ENCODE results near the gene ORC2. TPM values are rescaled to one million over a fixed set of nuclear protein-coding genes. Genes with fewer than 3 reads are reported as not detected.
A peak's percentile ranks its signal among the peaks of the same experiment; 100 is the strongest.

ORC2 gene
- polyA plus RNA-seq, 3 donors: 3.1 to 5.4 (median 3.9) TPM

- peak overlapping the region; percentile 93 to 98 (median 97) for H3K27ac Mint-ChIP-seq
- H3K36me3 ChIP-seq (replicated peaks in 1 of 2; ENCODE audit: control insufficient read depth in 1 of 2, insufficient read depth in 2 of 2, low read length in 2 of 2): peaks cover 2 to 17% of the 10 kb centered on the region in 2 donors
- H3K27ac ChIP-seq (ENCODE audit: low read depth in 1 of 2, low read length in 2 of 2): peak overlapping the region; percentile 59 to 92
- H4K20me1 ChIP-seq (ENCODE audit: insufficient read depth, low read length): peaks cover 6% of the 10 kb centered on the region
- 0% methylated on average over 3 of the region's 7 CpGs for WGBS (ENCODE audit: insufficient coverage)
- H3K9me3 ChIP-seq (replicated peaks in 1 of 2; ENCODE audit: control insufficient read depth in 1 of 2, insufficient read depth in 1 of 2, low read length in 2 of 2): no peaks in the 10 kb centered on the region
- peak overlapping the region; percentile 91 for H3K4me2 ChIP-seq (replicated peaks; ENCODE audit: extremely low read depth, low read length, poor library complexity, severe bottlenecking)
- intact Hi-C loops (cut with micrococcal nuclease): loop anchor here (5.0 to 10.0 kb wide), 4 partner anchors 105 to 222 kb away; partner anchors contain the start of genes CASP10 (in 1 of the 2) and CFLAR (in 1 of the 2)
- H3K9ac ChIP-seq (ENCODE audit: insufficient read depth, low read length, poor library complexity, severe bottlenecking): peak overlapping the region; percentile 85
- H3K79me2 ChIP-seq (ENCODE audit: insufficient read depth, low read length): peaks cover 52% of the 10 kb centered on the region
- H3K4me1 Mint-ChIP-seq: peaks cover 29% of the 10 kb centered on the region
- peak overlapping the region; percentile 93 to 95 for H3K4me3 Mint-ChIP-seq
- peaks cover 20 to 32% of the 10 kb centered on the region in 2 donors for H3K4me1 ChIP-seq (ENCODE audit: control insufficient read depth in 1 of 2, insufficient read depth in 2 of 2, low read length in 2 of 2)
- H3K27me3 Mint-ChIP-seq (ENCODE audit: low read depth in 3 of 3): no peaks in the 10 kb centered on the region
- peak overlapping the region; percentile 98 for H2AFZ ChIP-seq (ENCODE audit: insufficient read depth, low read depth, low read length, poor library complexity, severe bottlenecking)
- peaks cover 0 to 2% (median 0%) of the 10 kb centered on the region in 7 donors for H3K9me3 Mint-ChIP-seq
- TF ChIP-seq, protein P1, sequence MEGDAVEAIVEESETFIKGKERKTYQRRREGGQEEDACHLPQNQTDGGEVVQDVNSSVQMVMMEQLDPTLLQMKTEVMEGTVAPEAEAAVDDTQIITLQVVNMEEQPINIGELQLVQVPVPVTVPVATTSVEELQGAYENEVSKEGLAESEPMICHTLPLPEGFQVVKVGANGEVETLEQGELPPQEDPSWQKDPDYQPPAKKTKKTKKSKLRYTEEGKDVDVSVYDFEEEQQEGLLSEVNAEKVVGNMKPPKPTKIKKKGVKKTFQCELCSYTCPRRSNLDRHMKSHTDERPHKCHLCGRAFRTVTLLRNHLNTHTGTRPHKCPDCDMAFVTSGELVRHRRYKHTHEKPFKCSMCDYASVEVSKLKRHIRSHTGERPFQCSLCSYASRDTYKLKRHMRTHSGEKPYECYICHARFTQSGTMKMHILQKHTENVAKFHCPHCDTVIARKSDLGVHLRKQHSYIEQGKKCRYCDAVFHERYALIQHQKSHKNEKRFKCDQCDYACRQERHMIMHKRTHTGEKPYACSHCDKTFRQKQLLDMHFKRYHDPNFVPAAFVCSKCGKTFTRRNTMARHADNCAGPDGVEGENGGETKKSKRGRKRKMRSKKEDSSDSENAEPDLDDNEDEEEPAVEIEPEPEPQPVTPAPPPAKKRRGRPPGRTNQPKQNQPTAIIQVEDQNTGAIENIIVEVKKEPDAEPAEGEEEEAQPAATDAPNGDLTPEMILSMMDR (IDR thresholded peaks at IDR 0.05): no peak
- H3K36me3 Mint-ChIP-seq: peaks cover 9 to 17% of the 10 kb centered on the region in 2 donors
- H3K27me3 ChIP-seq (ENCODE audit: control insufficient read depth in 2 of 2, insufficient read depth in 2 of 2, low read length in 2 of 2): no peaks in the 10 kb centered on the region
- no peak for DNase-seq
- peak overlapping the region; percentile 85 to 94 (median 91) for H3K4me3 ChIP-seq (replicated peaks in 1 of 3; ENCODE audit: low read depth in 2 of 3, low read length in 3 of 3)
Measured at GRCh38 chr2:200962811-200963123, 693 bp downstream of the ORC2 start.

GRCh38 chr2:200961674-200962073, 1.8 kb downstream of the ORC2 start:
- Mint-ChIP-seq H3K9me3 (peaks cover 0 to 2% (median 0%) of the 10 kb centered on the region in 7 donors), H3K4me1 (peaks cover 27% of the 10 kb centered on the region)
- peaks cover 52% of the 10 kb centered on the region for H3K79me2 ChIP-seq (ENCODE audit: insufficient read depth, low read length)

More at GRCh38 chr2:200961674-200962073, 1.8 kb downstream of the ORC2 start:
- Histone ChIP-seq H3K36me3 (replicated peaks in 1 of 2; ENCODE audit: control insufficient read depth in 1 of 2, insufficient read depth in 2 of 2, low read length in 2 of 2) (peaks cover 9 to 27% of the 10 kb centered on the region in 2 donors), H3K9me3 (replicated peaks in 1 of 2; ENCODE audit: control insufficient read depth in 1 of 2, insufficient read depth in 1 of 2, low read length in 2 of 2) (no peaks in the 10 kb centered on the region), H3K27me3 (ENCODE audit: control insufficient read depth in 2 of 2, insufficient read depth in 2 of 2, low read length in 2 of 2) (no peaks in the 10 kb centered on the region), H3K27ac (ENCODE audit: low read depth in 1 of 2, low read length in 2 of 2) (no peak overlapping the region), H3K4me3 (replicated peaks in 1 of 3; ENCODE audit: low read depth in 2 of 3, low read length in 3 of 3) (no peak overlapping the region), H4K20me1 (ENCODE audit: insufficient read depth, low read length) (peaks cover 6% of the 10 kb centered on the region), H3K4me2 (replicated peaks; ENCODE audit: extremely low read depth, low read length, poor library complexity, severe bottlenecking) (no peak overlapping the region), H3K4me1 (ENCODE audit: control insufficient read depth in 1 of 2, insufficient read depth in 2 of 2, low read length in 2 of 2) (peaks cover 18 to 30% of the 10 kb centered on the region in 2 donors), H2AFZ (ENCODE audit: insufficient read depth, low read depth, low read length, poor library complexity, severe bottlenecking) (no peak overlapping the region), H3K9ac (ENCODE audit: insufficient read depth, low read length, poor library complexity, severe bottlenecking) (no peak overlapping the region)
- Mint-ChIP-seq H3K36me3 (peaks cover 16 to 28% of the 10 kb centered on the region in 2 donors), H3K4me3 (no peak overlapping the region), H3K27me3 (ENCODE audit: low read depth in 3 of 3) (no peaks in the 10 kb centered on the region), H3K27ac (peak overlapping the region in 1 of 7 donors; percentile 18)
- DNase-seq: no peak
- TF ChIP-seq, protein P1 (IDR thresholded peaks at IDR 0.05): no peak
- WGBS (ENCODE audit: insufficient coverage): 40% methylated on average over 1 of the region's 2 CpGs
- intact Hi-C loops (cut with micrococcal nuclease): loop anchor here (5.0 to 10.0 kb wide), 4 partner anchors 106 to 223 kb away; partner anchors contain the start of genes CASP10 (in 1 of the 2) and CFLAR (in 1 of the 2)
